OCI-M2 (cell line): ENCODE data around the gene CCDC174.
A peak's percentile ranks its signal among the peaks of the same experiment; 100 is the strongest.
"Not testable (repeated sequence)": the region's sequence is repeated elsewhere in the genome, so short reads cannot be mapped to it uniquely, and the experiment has no call there.

Source experiments
- DNase-seq: peaks from one replicate; lab custom pipeline; 2025; ENCODE audit not compliant: unreplicated experiment; lab: John Stamatoyannopoulos, UW

Gene CCDC174

DNA sequence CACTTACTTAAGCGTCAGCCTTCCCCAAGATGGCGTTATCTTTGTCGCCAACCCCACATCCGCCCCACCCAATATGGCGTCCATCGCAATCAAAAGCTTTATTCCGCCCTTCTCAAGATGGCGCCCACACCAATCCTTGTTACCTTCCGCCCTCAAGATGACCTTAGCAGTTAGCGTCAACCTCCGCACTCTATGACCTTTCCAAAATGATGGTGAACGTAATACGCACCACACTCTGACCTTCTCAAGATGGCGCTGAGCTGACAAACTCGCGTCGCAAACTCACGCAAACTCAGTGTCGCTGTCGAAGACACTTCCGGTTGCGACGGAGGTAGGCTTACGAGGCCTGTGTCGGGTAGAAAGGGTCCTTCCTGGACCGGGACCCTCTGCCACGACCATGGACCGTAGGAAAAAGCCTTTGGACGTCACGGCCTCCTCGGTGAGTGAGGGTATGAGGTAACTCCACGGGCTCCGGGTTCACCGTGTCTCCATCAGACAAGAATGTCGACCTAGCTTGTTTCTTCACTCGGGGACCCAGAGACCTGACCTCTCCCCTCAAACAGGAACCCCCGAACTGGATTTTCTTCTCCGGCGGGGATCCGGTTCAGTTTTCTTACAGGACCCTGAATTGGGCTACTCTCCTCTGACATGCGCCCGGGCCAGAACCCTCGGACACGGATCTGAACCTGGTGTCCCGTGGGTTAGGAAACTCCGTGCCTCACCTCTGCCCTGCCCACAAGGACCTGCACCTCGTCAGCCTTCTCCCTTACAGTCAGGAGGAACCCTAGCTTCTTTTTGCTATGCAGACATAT, at the start of gene CCDC174:
Gene CCDC174 (plus strand): TSS at position 323 of the 812 bp plus-strand sequence. CDS start 75 bp downstream, at position 398.
- DNase-seq, result peak; percentile 59

GRCh38 chr3:14602006-14602803, 49.4 kb upstream of the CCDC174 start:
- DNase-seq, result no peak

DNA sequence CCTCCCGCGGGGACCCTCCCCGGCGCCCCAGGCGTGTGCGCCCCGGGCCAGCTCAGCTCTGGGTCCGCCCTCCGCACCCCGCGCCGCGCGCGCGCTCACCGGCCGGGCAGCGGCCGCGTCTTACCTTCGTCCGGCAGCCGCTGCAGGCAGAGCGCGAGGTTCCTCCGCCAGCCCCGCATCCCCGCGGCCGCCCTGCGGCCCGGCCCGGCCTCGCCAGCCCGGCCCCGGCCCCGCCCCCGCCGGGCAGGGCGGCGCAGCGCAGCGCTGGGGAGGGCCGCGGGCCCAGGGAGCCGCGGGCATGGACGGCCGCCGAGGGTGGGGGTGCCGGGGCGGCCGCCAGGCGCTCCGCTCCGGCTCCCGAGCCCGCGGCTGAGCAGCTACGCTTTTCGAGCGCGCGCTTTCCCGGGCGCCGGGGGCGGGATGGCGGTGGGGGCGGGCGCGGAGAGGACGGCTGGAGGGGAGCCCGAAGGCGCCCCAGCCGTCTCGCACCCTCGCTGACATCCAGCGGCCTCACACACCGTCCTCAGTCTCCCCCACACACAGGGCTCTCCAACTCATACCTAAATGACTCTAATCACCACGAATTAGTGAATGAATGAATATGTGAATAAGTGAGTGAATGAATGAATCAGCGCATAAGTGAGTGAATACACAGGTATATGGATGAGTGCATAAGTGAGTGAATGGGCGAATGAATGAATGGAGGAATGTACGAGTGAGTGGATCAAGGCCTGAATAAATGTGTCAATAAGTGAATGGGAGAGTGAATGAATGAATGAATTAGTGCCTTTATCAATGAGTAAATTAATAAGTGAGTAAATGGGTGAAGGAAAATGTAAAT, 48.5 kb upstream of the CCDC174 start:
- no peak for DNase-seq

GRCh38 chr3:14605067-14605466, 46.5 kb upstream of the CCDC174 start:
- no peak for DNase-seq

GRCh38 chr3:14605744-14606143, 45.8 kb upstream of the CCDC174 start:
- no peak for DNase-seq

- DNase-seq, result no peak
Observed at GRCh38 chr3:14606669-14607339, 44.8 kb upstream of the CCDC174 start.

- no peak for DNase-seq
Observed at GRCh38 chr3:14608298-14608697, 43.3 kb upstream of the CCDC174 start.

DNA sequence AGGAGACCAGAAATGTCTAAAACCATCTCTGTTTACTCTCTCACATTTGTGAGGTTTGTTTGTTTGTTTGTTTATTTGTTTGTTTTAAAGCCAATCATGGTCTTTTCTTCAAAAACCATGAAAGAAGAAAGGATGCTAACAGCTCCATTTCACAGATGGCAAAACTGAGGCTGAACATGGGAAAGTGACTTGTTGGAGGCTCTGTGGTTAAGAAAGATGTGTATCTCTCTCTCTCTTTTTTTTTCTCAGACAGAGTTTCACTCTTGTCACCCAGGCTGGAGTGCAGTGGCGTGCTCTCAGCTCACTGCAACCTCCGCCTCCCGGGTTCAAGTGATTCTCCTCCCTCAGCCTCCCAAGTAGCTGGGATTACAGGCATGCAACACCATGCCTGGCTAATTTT, 42.5 kb upstream of the CCDC174 start:
- not testable (repeated sequence) for DNase-seq

DNA sequence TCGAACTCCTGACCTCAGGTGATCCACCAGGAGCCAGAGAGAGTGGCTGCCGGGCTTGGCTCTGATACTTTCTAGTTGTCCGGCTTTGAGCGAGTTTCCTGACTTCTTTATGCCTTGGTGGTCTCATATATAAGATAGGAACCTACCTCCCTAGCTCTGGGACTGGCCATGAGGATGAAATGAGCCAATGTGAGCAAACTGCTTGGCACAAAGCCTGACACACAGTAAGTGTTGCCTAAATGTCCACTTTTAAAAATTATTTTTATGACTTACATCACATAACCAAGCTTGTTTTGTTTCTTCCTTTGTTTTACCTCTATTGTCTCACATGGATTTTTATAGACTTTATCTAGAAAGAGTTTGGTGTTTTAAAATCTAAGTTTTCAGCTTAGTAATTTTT, 42.1 kb upstream of the CCDC174 start:
- DNase-seq, result no peak

DNA sequence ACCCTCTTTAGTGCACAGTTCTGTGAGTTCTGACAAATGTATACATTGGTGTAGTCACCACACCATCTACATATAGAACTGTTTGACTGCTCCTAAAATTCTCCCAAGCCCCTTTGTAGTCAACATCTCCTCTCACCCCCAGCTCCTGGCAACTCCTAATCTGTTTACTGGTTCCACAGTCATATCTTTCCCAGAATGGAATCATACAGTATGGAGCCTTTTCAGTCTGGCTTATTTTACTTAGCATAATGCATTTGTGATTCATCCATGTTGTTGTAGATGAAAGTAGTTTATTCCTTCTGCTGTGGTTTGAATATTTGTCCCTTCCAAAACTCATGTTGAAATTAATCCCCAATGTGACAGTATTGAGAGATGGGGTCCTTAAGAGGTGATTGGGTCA, 41.6 kb upstream of the CCDC174 start:
- DNase-seq, result no peak

DNA sequence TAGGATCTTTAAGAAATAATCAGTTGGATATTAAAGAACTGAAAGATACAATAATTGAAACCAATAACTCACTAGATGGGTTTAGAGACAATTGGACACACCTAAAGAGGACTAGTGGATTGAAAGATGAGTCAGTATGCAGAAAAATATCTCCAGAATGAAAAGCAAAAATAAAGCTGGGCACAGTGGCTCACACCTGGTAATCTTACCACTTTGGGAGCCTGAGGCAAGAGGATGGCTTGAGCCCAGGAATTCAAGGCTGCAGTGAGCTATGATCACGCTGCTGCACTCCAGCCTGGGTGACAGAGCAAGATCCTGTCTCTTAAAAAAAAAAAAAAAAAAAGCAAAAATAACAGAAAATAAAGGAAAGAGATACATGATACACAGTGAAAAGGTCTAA, 37.4 kb upstream of the CCDC174 start:
- DNase-seq, result no peak

GRCh38 chr3:14614862-14615261, 36.7 kb upstream of the CCDC174 start:
- DNase-seq, result no peak

- DNase-seq, result no peak
Observed at GRCh38 chr3:14616606-14617507, 34.7 kb upstream of the CCDC174 start.

- DNase-seq, result no peak
Observed at GRCh38 chr3:14617508-14618023, 34.0 kb upstream of the CCDC174 start.

DNA sequence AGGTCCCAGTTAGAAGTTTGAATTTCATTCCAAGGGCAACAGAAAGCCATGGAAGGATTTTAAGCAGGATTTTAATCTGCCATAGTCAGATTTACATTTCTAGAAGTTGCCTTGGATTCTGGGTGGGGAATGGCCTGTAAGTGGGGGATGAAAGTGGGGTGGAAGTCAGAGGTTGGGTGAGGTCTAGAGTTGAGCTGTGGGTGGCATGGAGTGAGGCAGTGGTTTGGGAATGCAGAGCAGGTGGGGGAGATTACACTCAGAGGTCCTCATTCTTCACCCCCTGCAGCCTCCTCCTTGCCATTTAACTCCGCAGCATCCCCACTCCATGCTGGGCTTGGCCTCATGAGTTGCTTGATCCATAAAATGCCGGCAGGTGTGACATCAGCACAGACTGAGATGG, 32.0 kb upstream of the CCDC174 start:
- DNase-seq, result no peak

DNA sequence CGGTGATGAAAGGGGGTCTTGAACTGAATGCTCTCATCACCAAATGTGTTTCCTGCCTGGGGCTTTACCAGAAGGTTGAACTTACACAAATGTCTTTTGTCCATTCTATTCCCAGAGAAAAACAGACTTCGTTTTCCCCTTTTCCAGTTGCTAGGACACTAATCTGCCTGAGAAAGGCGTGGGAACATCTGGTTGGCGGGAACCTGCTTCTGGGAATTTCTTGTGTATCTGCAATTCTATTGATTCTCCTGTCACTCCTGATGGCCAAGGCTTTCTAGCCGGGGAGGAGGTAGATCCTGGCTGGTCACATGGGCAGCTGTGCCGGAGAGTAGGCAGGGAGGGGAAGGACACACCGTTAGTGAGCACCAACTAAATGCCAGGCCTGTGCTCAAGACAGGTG, 31.1 kb upstream of the CCDC174 start:
- DNase-seq, result no peak

GRCh38 chr3:14621093-14621492, 30.5 kb upstream of the CCDC174 start:
- no peak for DNase-seq

DNA sequence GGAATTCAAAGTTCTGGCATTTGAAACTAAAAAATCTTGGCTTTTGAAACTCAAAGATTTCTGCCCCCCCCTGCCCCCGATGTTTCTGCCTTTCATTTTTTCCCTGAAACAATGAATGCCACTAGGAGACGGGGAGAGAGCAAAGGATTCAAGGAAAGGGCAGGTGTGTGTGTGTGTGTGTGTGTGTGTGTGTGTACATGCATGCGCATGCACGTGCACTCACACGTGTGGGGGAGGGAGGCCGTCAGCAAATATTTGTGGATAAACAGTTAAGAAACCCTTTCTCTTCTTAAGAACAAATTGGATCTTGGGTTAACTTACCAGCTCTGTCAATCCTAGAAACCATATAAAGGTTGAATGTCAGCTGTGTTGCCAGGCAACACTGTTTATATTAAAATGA, 29.2 kb upstream of the CCDC174 start:
- DNase-seq, result no peak

DNA sequence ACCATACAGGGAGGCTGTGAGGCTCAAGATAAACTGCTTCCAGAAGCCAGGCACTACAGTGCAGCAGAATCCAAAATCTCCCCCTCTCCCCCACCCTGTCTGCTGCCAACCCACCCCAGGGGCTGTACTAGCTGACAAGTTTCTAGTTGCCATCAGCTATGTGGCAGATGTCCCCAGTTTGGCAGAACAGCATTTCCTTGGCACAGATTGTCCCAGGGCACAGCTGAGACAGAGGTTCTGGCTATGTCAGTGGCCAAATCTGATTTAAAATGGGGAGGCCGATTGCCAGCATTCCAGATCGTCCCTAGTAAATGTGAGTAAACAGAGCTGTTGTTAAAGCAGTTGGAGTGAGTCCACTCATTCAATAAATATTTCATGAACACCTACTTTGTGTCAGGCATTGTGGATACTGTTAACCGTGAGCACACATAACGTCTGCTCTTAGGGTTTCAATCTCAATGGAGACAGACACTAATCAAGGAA, 28.0 kb upstream of the CCDC174 start:
- no peak for DNase-seq
